Neural cell (in vitro differentiated cells): ENCODE measurements around the gene BCL3. TPM values are rescaled to one million over a fixed set of nuclear protein-coding genes. Genes with fewer than 3 reads are reported as not detected.

Source experiments
- H2AFZ ChIP-seq: fragments of 200-600, 300-800 bp; sonication (generic), shearing (Covaris generic); 2 replicates; pipeline ENCODE4 v1.6.0; 2014; ENCODE audit warnings: low read depth, mild to moderate bottlenecking, antibody characterized with exemption, low read length, moderate library complexity
- H3F3A ChIP-seq: fragments of 200-600 bp; shearing (Covaris generic); 2 replicates; pipeline ENCODE4 v1.6.1; 2016; ENCODE audit warnings: mild to moderate bottlenecking, moderate library complexity, mixed read lengths, antibody characterized with exemption, low read length; ENCODE audit not compliant: insufficient read depth, poor library complexity, severe bottlenecking
- H3K27ac ChIP-seq: fragments of 200-600, 300-800 bp; sonication (generic), shearing (Covaris generic); 2 replicates; pipeline ENCODE4 v1.5.1; 2014; ENCODE audit warnings: mild to moderate bottlenecking, low read length, moderate library complexity
- H3K27me3 ChIP-seq: fragments of 300-800, 200-600 bp; sonication (generic), shearing (Covaris generic); 2 replicates; pipeline ENCODE4 v1.6.0; 2014; ENCODE audit warnings: mild to moderate bottlenecking, low read depth, low read length, moderate library complexity; ENCODE audit not compliant: insufficient read depth
- H3K36me3 ChIP-seq: fragments of 300-800, 200-600 bp; sonication (generic), shearing (Covaris generic); 2 replicates; pipeline ENCODE4 v1.5.1; 2014; ENCODE audit warnings: mild to moderate bottlenecking, antibody characterized with exemption, low read length, moderate library complexity; ENCODE audit not compliant: insufficient read depth
- H3K4me2 ChIP-seq: fragments of 300-800, 200-600 bp; sonication (generic), shearing (Covaris generic); 2 replicates; pipeline ENCODE4 v1.6.0; 2014; ENCODE audit warnings: mild to moderate bottlenecking, low read length
- H3K4me3 ChIP-seq: fragments of 300-800, 200-600 bp; sonication (generic), shearing (Covaris generic); 2 replicates; pipeline ENCODE4 v1.5.1; 2014; ENCODE audit warnings: mild to moderate bottlenecking, low read length, moderate library complexity
- H3K79me2 ChIP-seq: fragments of 200-600 bp; shearing (Covaris generic); replicated peaks from 2 replicates; pipeline ENCODE4 v1.6.0; 2014; ENCODE audit warnings: mild to moderate bottlenecking, low read length, moderate library complexity; ENCODE audit not compliant: insufficient read depth
- H3K9ac ChIP-seq: fragments of 300-800, 200-600 bp; sonication (generic), shearing (Covaris generic); 2 replicates; pipeline ENCODE4 v1.6.1; 2016; ENCODE audit warnings: mild to moderate bottlenecking, low read length, mixed read lengths
- H3K9me2 ChIP-seq: fragments of 200-600 bp; shearing (Covaris generic); 2 replicates; pipeline ENCODE4 v1.6.1; 2016; ENCODE audit warnings: mild to moderate bottlenecking, low read length, mixed read lengths; ENCODE audit not compliant: insufficient read depth
- H3K9me3 ChIP-seq: fragments of 200-600, 300-800 bp; sonication (generic), shearing (Covaris generic); 2 replicates; pipeline ENCODE4 v1.6.1; 2016; ENCODE audit warnings: mild to moderate bottlenecking, mixed run types, low read length, moderate library complexity, mixed read lengths
- H4K20me1 ChIP-seq: fragments of 200-600 bp; shearing (Covaris generic); 2 replicates; pipeline ENCODE4 v1.6.1; 2016; ENCODE audit warnings: mild to moderate bottlenecking, mixed run types; ENCODE audit not compliant: insufficient read depth
- CTCF ChIP-seq: fragments of 450-650 bp; IDR thresholded peaks from 2 replicates; pipeline ENCODE4 v1.5.1; 2014; ENCODE audit warnings: antibody characterized with exemption, mild to moderate bottlenecking, moderate library complexity; ENCODE audit not compliant: poor library complexity, severe bottlenecking
- EP300 ChIP-seq: fragments of 450-650 bp; conservative IDR thresholded peaks from 2 replicates; pipeline ENCODE4 v1.6.1; 2014; ENCODE audit warnings: antibody characterized with exemption, mild to moderate bottlenecking, moderate library complexity; ENCODE audit not compliant: poor library complexity, severe bottlenecking
- EZH2 ChIP-seq: fragments of 200-600, 300-800 bp; shearing (Covaris generic), sonication (generic); IDR thresholded peaks from 2 replicates; pipeline ENCODE4 v1.6.1; 2014; ENCODE audit warnings: antibody characterized with exemption, low read length, borderline replicate concordance, mild to moderate bottlenecking; ENCODE audit not compliant: insufficient read depth, poor library complexity, severe bottlenecking
- MXI1 ChIP-seq: fragments of 450-650 bp; conservative IDR thresholded peaks from 2 replicates; pipeline ENCODE4 v1.6.1; 2014; ENCODE audit warnings: antibody characterized with exemption, mild to moderate bottlenecking; ENCODE audit not compliant: poor library complexity, severe bottlenecking
- POLR2AphosphoS5 ChIP-seq: IDR thresholded peaks from 2 replicates; pipeline ENCODE4 v1.6.1; 2012
- RAD21 ChIP-seq: fragments of 450-650 bp; conservative IDR thresholded peaks from 2 replicates; pipeline ENCODE4 v1.6.1; 2014; ENCODE audit warnings: antibody characterized with exemption, mild to moderate bottlenecking, moderate library complexity
- REST ChIP-seq: IDR thresholded peaks from 2 replicates; pipeline ENCODE4 v1.6.1; 2012; ENCODE audit warnings: borderline replicate concordance
- SMC3 ChIP-seq: fragments of 450-650 bp; conservative IDR thresholded peaks from 2 replicates; pipeline ENCODE4 v1.6.1; 2014; ENCODE audit warnings: antibody characterized with exemption, mild to moderate bottlenecking, moderate library complexity; ENCODE audit not compliant: poor library complexity
- TAF1 ChIP-seq: IDR thresholded peaks from 2 replicates; pipeline ENCODE4 v1.6.1; 2012; ENCODE audit warnings: low read depth
- polyA plus RNA-seq: library from polyadenylated mRNA; depleted of rRNA; stranded (reverse); fragments of >200 nt; gene quantifications from 2 replicates; pipeline ENCODE4 v1.2.3, GENCODE V29; 2014

BCL3 gene
- polyA plus RNA-seq, 1 donor from 2014 or later = 0.48 TPM

- no peak overlapping the region for H3K4me2 ChIP-seq
- no peaks in the 10 kb centered on the region for H3K9me3 ChIP-seq
- H3K27me3 ChIP-seq = no peaks in the 10 kb centered on the region
- TF ChIP-seq RAD21 = no peak
- TF ChIP-seq POLR2AphosphoS5 = no peak
- no peak for TF ChIP-seq EP300
- no peak for TF ChIP-seq CTCF
- TF ChIP-seq SMC3 = no peak
- TF ChIP-seq TAF1 = no peak
- no peak for TF ChIP-seq REST
- no peak for TF ChIP-seq MXI1
- H2AFZ ChIP-seq = no peak overlapping the region
- H3K9me2 ChIP-seq = no peaks in the 10 kb centered on the region
- H3F3A ChIP-seq = no peaks in the 10 kb centered on the region
- H3K9ac ChIP-seq = no peak overlapping the region
- no peaks in the 10 kb centered on the region for H3K36me3 ChIP-seq
- no peak overlapping the region for H3K4me3 ChIP-seq
- no peaks in the 10 kb centered on the region for H3K79me2 ChIP-seq
- H4K20me1 ChIP-seq = no peaks in the 10 kb centered on the region
- H3K27ac ChIP-seq = no peak overlapping the region
Observed at GRCh38 chr19:44728178-44728577, 20.3 kb upstream of the BCL3 start.

DNA sequence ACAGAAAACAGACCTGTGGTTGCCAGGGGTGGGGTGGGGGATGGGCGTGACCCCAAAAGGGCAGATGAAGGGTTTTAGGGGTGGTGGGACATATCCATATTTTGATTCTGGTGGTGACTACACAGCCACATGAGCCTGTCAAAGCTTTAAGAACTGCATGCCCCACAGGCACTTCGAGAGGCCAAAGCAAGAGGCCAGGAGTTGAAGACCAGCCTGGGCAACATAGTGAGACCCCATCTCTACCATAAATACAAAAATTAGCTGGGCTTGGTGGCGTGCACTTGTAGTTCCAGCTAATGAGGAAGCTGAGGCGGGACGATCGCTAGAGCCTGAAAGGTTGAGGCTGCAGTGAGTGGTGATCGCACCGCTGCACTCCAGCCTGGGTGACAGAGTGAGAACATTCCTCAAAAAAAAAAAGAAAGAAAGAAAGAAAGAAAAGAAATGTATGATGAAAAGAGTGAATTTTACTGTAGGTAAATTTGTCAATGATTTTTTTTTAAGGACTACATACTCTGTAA, 18.9 kb upstream of the BCL3 start:
- H3K27ac ChIP-seq = no peak overlapping the region
- no peaks in the 10 kb centered on the region for H3F3A ChIP-seq
- no peak overlapping the region for H3K4me2 ChIP-seq
- H3K4me3 ChIP-seq = no peak overlapping the region
- H3K79me2 ChIP-seq = no peaks in the 10 kb centered on the region
- no peaks in the 10 kb centered on the region for H3K27me3 ChIP-seq
- no peak overlapping the region for H2AFZ ChIP-seq
- H4K20me1 ChIP-seq = no peaks in the 10 kb centered on the region
- TF ChIP-seq TAF1 = no peak
- no peak for TF ChIP-seq REST
- no peak for TF ChIP-seq EP300
- TF ChIP-seq EZH2 = no peak
- TF ChIP-seq RAD21 = no peak
- TF ChIP-seq POLR2AphosphoS5 = no peak
- no peak for TF ChIP-seq CTCF
- TF ChIP-seq SMC3 = no peak
- no peak for TF ChIP-seq MXI1
- H3K9me3 ChIP-seq = no peaks in the 10 kb centered on the region
- H3K9me2 ChIP-seq = no peaks in the 10 kb centered on the region
- H3K36me3 ChIP-seq = no peaks in the 10 kb centered on the region
- H3K9ac ChIP-seq = no peak overlapping the region
